K562 (cell line): ENCODE data around the gene CLIP2.

Experiments
- EZH2 ChIP-seq: IDR thresholded peaks from 2 replicates; pipeline ENCODE4 v1.6.1; 2012; ENCODE audit warnings: low read depth, mild to moderate bottlenecking, inconsistent platforms, low read length, borderline replicate concordance
- TF ChIP-seq, protein P1 (sequence below), 3 experiments: IDR thresholded peaks in 2 of 3; conservative IDR thresholded peaks in 1 of 3; 2 replicates each; pipeline ENCODE4 v1.5.1; 2011 to 2012; ENCODE audit warnings: low read length in 3 of 3, mild to moderate bottlenecking in 3 of 3, control low read depth in 2 of 3, improper control_type of control experiment in 1 of 3, inconsistent platforms in 1 of 3, low read depth in 1 of 3, mixed read lengths in 1 of 3, moderate library complexity in 1 of 3; ENCODE audit not compliant: insufficient read depth in 2 of 3
- TF ChIP-seq, protein P2 (sequence below): sonication (generic); formaldehyde crosslinking; IDR thresholded peaks from 2 replicates; pipeline ENCODE4 v1.8.0; 2023; ENCODE audit warnings: missing genetic modification reagents, mild to moderate bottlenecking, borderline replicate concordance
- TF ChIP-seq, protein P3 (sequence below): fragments of 250-450 bp; sonication (Bioruptor Pico); IDR thresholded peaks from 2 replicates; pipeline ENCODE4 v1.4.0; 2020; ENCODE audit warnings: mild to moderate bottlenecking, moderate library complexity

DNA sequence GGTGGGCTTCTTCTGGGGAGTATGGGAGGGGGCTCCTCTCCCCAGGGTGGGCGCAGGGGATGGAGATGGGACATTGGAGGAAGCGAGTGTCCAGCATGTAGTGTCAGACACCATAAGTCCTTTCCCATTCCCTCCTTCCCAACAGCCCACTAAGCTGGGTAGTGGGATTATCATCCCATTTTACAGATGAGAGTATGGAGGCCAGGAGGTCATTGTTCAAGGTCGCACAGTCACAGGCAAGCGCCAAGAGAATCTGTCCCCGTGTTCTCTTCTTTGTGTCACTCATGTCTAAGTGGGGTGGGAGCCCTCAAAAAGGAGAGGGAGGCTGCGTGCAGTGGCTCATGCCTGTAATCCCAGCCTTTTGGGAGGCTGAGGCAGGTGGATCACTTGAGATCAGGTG, 64.8 kb downstream of the CLIP2 start:
- TF ChIP-seq EZH2: no peak
- TF ChIP-seq, protein P1, sequence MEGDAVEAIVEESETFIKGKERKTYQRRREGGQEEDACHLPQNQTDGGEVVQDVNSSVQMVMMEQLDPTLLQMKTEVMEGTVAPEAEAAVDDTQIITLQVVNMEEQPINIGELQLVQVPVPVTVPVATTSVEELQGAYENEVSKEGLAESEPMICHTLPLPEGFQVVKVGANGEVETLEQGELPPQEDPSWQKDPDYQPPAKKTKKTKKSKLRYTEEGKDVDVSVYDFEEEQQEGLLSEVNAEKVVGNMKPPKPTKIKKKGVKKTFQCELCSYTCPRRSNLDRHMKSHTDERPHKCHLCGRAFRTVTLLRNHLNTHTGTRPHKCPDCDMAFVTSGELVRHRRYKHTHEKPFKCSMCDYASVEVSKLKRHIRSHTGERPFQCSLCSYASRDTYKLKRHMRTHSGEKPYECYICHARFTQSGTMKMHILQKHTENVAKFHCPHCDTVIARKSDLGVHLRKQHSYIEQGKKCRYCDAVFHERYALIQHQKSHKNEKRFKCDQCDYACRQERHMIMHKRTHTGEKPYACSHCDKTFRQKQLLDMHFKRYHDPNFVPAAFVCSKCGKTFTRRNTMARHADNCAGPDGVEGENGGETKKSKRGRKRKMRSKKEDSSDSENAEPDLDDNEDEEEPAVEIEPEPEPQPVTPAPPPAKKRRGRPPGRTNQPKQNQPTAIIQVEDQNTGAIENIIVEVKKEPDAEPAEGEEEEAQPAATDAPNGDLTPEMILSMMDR (IDR thresholded peaks at IDR 0.05 in 2 of 3, conservative IDR thresholded peaks at IDR 0.05 in 1 of 3; ENCODE audit: insufficient read depth in 2 of 3, low read depth in 1 of 3, low read length in 3 of 3): no peak
- TF ChIP-seq, protein P2, sequence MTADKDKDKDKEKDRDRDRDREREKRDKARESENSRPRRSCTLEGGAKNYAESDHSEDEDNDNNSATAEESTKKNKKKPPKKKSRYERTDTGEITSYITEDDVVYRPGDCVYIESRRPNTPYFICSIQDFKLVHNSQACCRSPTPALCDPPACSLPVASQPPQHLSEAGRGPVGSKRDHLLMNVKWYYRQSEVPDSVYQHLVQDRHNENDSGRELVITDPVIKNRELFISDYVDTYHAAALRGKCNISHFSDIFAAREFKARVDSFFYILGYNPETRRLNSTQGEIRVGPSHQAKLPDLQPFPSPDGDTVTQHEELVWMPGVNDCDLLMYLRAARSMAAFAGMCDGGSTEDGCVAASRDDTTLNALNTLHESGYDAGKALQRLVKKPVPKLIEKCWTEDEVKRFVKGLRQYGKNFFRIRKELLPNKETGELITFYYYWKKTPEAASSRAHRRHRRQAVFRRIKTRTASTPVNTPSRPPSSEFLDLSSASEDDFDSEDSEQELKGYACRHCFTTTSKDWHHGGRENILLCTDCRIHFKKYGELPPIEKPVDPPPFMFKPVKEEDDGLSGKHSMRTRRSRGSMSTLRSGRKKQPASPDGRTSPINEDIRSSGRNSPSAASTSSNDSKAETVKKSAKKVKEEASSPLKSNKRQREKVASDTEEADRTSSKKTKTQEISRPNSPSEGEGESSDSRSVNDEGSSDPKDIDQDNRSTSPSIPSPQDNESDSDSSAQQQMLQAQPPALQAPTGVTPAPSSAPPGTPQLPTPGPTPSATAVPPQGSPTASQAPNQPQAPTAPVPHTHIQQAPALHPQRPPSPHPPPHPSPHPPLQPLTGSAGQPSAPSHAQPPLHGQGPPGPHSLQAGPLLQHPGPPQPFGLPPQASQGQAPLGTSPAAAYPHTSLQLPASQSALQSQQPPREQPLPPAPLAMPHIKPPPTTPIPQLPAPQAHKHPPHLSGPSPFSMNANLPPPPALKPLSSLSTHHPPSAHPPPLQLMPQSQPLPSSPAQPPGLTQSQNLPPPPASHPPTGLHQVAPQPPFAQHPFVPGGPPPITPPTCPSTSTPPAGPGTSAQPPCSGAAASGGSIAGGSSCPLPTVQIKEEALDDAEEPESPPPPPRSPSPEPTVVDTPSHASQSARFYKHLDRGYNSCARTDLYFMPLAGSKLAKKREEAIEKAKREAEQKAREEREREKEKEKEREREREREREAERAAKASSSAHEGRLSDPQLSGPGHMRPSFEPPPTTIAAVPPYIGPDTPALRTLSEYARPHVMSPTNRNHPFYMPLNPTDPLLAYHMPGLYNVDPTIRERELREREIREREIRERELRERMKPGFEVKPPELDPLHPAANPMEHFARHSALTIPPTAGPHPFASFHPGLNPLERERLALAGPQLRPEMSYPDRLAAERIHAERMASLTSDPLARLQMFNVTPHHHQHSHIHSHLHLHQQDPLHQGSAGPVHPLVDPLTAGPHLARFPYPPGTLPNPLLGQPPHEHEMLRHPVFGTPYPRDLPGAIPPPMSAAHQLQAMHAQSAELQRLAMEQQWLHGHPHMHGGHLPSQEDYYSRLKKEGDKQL (CRISPR knock-in tag): no peak
- TF ChIP-seq, protein P3, sequence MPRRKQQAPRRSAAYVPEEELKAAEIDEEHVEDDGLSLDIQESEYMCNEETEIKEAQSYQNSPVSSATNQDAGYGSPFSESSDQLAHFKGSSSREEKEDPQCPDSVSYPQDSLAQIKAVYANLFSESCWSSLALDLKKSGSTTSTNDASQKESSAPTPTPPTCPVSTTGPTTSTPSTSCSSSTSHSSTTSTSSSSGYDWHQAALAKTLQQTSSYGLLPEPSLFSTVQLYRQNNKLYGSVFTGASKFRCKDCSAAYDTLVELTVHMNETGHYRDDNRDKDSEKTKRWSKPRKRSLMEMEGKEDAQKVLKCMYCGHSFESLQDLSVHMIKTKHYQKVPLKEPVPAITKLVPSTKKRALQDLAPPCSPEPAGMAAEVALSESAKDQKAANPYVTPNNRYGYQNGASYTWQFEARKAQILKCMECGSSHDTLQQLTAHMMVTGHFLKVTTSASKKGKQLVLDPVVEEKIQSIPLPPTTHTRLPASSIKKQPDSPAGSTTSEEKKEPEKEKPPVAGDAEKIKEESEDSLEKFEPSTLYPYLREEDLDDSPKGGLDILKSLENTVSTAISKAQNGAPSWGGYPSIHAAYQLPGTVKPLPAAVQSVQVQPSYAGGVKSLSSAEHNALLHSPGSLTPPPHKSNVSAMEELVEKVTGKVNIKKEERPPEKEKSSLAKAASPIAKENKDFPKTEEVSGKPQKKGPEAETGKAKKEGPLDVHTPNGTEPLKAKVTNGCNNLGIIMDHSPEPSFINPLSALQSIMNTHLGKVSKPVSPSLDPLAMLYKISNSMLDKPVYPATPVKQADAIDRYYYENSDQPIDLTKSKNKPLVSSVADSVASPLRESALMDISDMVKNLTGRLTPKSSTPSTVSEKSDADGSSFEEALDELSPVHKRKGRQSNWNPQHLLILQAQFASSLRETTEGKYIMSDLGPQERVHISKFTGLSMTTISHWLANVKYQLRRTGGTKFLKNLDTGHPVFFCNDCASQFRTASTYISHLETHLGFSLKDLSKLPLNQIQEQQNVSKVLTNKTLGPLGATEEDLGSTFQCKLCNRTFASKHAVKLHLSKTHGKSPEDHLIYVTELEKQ (CRISPR knock-in tag): no peak
